Measurements from ENCODE around the gene GSKIP. TPM values are rescaled to one million over a fixed set of nuclear protein-coding genes. Genes with fewer than 3 reads are reported as not detected.

GSKIP gene
- total and polyA plus RNA-seq, 7 donors: 5.7 to 19.7 (median 7.2) TPM

DNA sequence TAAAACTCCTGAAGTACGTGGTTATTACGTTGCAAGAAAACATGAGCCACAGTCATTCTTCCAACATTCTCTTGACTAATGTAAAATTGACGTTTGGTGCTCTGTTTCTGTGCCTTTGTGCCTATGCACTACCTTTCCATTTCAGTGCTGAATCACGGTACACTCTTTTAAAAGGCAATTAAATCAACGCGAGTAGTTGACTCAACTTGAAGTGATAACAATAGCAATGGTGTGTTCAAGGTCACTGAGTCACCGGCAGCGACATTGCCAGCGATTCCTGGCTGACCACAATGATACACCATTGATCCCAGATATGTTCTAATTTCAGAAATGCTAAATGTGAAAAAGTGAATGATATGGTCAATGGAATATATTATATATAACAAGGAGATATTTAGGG, 46.4 kb downstream of the GSKIP start:
- H3K27ac ChIP-seq: no peak overlapping the region
- intact Hi-C loops (cut with DNase I): no loop called here
- DNase-seq (no peak), ATAC-seq (no peak)
- 85 to 88% (median 86%) methylated on average over 9 of the region's 9 CpGs for WGBS, 3 donors
- TF ChIP-seq, protein P1, sequence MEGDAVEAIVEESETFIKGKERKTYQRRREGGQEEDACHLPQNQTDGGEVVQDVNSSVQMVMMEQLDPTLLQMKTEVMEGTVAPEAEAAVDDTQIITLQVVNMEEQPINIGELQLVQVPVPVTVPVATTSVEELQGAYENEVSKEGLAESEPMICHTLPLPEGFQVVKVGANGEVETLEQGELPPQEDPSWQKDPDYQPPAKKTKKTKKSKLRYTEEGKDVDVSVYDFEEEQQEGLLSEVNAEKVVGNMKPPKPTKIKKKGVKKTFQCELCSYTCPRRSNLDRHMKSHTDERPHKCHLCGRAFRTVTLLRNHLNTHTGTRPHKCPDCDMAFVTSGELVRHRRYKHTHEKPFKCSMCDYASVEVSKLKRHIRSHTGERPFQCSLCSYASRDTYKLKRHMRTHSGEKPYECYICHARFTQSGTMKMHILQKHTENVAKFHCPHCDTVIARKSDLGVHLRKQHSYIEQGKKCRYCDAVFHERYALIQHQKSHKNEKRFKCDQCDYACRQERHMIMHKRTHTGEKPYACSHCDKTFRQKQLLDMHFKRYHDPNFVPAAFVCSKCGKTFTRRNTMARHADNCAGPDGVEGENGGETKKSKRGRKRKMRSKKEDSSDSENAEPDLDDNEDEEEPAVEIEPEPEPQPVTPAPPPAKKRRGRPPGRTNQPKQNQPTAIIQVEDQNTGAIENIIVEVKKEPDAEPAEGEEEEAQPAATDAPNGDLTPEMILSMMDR (IDR thresholded peaks at IDR 0.05): no peak
- H3K36me3 ChIP-seq (ENCODE audit: insufficient read depth in 1 of 2, low read depth in 1 of 2): no peaks in the 10 kb centered on the region
- H3K4me3 ChIP-seq: no peak overlapping the region
- H3K9me3 ChIP-seq: no peaks in the 10 kb centered on the region
- no peaks in the 10 kb centered on the region for H3K4me1 ChIP-seq
- H3K27me3 ChIP-seq (ENCODE audit: insufficient read depth in 3 of 3, low read length in 2 of 3): peaks cover 0 to 1% (median 0%) of the 10 kb centered on the region in 3 donors

DNA sequence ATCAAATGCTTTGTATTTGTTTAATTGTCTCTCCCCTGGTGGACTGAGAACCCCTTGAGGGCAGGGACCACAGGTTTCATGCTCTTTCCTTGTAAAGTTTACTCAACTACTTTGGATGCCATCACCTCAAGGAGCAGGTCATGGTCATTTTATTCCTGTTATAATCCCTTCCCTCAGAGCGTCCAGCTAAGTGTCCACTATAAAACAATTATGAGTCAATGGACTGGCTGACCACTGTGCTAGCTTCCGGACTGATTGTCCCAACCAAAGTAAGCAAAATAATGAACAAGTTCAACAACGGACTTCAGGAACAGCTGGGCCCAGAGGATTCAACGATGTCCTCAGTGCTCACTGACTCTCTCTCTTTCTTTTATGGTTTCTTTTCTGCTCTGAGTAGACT, 46.8 kb downstream of the GSKIP start:
- intact Hi-C loops (cut with DNase I): no loop called here
- Histone ChIP-seq H3K4me1 (no peaks in the 10 kb centered on the region), H3K27ac (no peak overlapping the region), H3K9me3 (no peaks in the 10 kb centered on the region), H3K4me3 (no peak overlapping the region), H3K27me3 (ENCODE audit: insufficient read depth in 3 of 3, low read length in 2 of 3) (peaks cover 0 to 1% (median 0%) of the 10 kb centered on the region in 3 donors), H3K36me3 (ENCODE audit: insufficient read depth in 1 of 2, low read depth in 1 of 2) (no peaks in the 10 kb centered on the region)
- DNase-seq: no peak
- WGBS, 3 donors: 77 to 85% (median 81%) methylated on average over 4 of the region's 4 CpGs
- no peak for ATAC-seq
- TF ChIP-seq, protein P1 (IDR thresholded peaks at IDR 0.05): no peak

DNA sequence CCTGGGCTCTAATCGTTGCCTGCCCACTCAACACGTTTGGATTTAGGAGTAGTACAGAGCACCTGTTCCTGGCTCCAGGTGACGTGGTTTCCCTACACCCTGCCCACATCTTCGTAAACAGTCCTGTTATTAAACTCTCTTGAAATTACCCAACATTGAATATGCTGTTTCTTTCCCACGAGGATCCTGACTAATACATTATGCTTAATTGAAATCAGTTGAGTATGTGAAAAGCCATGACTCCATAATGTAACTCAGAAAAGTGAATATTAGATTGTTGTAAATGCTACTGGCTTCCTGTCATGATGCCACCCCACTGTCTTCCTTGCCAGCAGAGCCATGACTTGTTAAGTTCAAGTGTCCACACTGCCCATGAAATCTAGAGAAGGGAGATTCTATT, 50.2 kb downstream of the GSKIP start:
- intact Hi-C loops (cut with DNase I): no loop called here
- H3K9me3 ChIP-seq: no peaks in the 10 kb centered on the region
- H3K4me1 ChIP-seq: no peaks in the 10 kb centered on the region
- ATAC-seq (no peak), DNase-seq (no peak)
- H3K36me3 ChIP-seq (ENCODE audit: insufficient read depth in 1 of 2, low read depth in 1 of 2): no peaks in the 10 kb centered on the region
- H3K27ac ChIP-seq: no peak overlapping the region
- WGBS, 3 donors: 76 to 78% (median 78%) methylated on average over 5 of the region's 5 CpGs
- H3K27me3 ChIP-seq (ENCODE audit: insufficient read depth in 3 of 3, low read length in 2 of 3): no peaks in the 10 kb centered on the region
- H3K4me3 ChIP-seq: no peak overlapping the region
- TF ChIP-seq, protein P1 (IDR thresholded peaks at IDR 0.05): no peak

DNA sequence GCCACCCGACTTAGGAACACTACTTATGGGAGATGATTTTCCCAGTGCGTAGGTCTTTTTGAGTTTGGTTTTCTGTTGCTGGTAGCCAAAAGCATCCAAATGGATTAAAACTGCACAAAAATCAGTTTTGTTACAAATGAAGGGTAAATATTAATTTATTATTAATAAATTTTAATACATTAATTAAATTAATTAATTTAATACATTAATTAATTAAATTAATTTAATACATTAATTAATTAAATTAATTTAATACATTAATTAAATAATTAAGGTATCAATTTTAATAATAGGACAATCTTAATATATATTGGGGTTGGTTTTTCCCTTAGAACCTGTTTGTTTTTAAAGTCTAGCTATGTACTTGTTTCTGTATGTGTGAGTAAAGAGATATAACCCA, 52.2 kb downstream of the GSKIP start:
- Histone ChIP-seq H3K9me3 (no peaks in the 10 kb centered on the region), H3K4me1 (no peaks in the 10 kb centered on the region), H3K27ac (no peak overlapping the region), H3K4me3 (no peak overlapping the region), H3K27me3 (ENCODE audit: insufficient read depth in 3 of 3, low read length in 2 of 3) (no peaks in the 10 kb centered on the region), H3K36me3 (ENCODE audit: insufficient read depth in 1 of 2, low read depth in 1 of 2) (no peaks in the 10 kb centered on the region)
- TF ChIP-seq, protein P1 (IDR thresholded peaks at IDR 0.05): no peak
- ATAC-seq: no peak
- no peak for DNase-seq
- intact Hi-C loops (cut with DNase I): no loop called here
- WGBS, 3 donors: 87 to 89% (median 89%) methylated on average over 2 of the region's 2 CpGs

DNA sequence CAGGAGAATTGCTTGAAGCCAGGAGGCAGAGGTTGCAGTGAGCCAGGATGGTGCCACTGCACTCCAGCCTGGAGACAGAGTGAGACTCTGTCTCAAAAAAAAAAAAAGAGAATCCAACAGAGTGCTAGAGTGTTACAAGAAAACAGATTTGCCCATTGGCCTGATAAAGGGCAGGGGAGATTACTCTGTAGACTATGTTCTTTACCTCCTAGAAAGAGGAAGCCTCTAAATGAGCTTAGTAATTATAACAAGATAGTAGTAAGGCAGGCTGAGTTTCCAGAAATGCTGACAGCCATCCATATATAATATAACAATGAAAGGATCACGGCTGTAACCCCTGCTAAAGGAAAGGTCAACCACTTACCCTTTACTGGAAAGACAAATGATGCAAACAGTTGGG, 53.0 kb downstream of the GSKIP start:
- TF ChIP-seq, protein P1 (IDR thresholded peaks at IDR 0.05): no peak
- H3K4me3 ChIP-seq: no peak overlapping the region
- no peaks in the 10 kb centered on the region for H3K36me3 ChIP-seq (ENCODE audit: insufficient read depth in 1 of 2, low read depth in 1 of 2)
- H3K4me1 ChIP-seq: no peaks in the 10 kb centered on the region
- ATAC-seq (no peak), DNase-seq (no peak)
- intact Hi-C loops (cut with DNase I): no loop called here
- no peak overlapping the region for H3K27ac ChIP-seq
- no peaks in the 10 kb centered on the region for H3K9me3 ChIP-seq
- no peaks in the 10 kb centered on the region for H3K27me3 ChIP-seq (ENCODE audit: insufficient read depth in 3 of 3, low read length in 2 of 3)
- 46 to 61% (median 51%) methylated on average over 1 of the region's 1 CpG for WGBS, 3 donors
